Measurements from ENCODE around the gene DRC1.
"Not testable (repeated sequence)": the region's sequence is repeated elsewhere in the genome, so short reads cannot be mapped to it uniquely, and the experiment has no call there.

Gene DRC1

DNA sequence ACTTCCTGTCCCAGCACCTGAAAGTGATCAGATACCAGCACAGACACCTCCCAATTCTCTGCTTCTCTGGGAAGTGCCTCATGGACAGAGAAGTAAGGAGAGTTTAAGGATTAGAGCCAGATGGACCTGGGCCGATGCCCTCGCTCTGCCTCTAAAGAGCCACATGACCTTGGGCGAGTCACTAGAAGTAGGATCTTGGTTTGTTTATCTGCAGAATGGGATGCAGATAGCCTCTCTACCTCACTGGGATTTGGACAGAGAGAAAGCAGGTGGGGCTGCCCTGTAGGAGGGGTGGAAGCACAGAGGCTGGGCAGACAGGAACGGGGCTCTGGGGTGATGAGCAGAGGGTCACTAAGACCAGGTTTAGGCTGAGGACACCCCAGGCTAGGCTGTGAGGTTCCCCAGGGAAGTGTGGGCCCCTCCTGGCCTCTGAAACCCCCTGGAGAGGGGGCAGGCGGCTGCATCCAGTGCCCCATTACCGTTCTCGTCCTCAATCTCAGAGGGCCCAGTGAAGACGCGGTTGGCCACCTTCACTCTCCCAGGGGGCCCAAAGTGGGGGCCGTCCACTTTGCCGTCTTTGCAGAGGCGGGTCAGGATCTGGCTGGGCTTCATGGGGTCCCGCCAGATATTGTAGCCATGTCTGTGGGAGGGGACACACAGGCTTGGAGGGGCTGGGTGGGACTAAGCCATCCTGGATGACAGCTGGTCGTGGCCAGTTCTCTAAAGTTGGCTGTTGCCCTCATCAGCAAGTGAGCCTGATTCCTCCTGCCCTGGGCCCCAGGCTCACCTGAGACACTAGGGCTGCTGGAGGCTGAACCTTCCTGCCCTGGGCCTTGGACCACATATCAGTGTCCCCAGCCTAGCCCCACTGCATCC, 62.9 kb downstream of the DRC1 start:
- DNase-seq, result no peak

DNA sequence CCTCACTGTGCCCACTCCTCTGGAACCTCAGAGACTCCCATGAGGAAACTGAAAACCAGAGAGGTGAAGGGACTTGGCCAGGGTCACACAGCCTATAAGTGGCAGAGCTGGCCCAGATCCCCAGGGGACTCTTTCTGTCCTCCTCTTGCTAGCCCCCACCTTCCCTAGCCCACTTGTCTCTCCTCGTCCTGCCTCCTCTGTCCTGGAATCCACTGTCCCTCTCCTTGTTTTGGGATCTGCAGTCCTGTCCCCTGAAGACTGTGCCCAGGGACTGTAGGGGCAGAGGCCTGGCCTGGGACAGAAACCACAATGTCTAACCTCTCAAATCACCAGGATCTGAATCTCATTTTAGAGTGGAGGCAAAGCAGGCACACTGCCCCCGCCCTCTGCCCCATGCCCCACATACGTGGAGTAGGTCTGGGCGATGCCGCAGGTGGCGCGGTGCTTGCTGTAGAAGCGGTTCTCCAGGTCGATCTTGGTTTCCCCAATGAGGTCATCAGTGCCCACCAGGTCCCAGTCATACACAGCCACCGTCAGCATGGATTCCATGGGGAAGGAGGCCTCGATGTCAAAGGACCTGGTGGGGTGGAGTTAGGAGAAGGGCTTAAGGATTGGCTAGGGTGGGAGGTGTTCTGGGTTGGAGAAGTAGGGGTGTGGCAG, 63.7 kb downstream of the DRC1 start:
- no peak for DNase-seq

DNA sequence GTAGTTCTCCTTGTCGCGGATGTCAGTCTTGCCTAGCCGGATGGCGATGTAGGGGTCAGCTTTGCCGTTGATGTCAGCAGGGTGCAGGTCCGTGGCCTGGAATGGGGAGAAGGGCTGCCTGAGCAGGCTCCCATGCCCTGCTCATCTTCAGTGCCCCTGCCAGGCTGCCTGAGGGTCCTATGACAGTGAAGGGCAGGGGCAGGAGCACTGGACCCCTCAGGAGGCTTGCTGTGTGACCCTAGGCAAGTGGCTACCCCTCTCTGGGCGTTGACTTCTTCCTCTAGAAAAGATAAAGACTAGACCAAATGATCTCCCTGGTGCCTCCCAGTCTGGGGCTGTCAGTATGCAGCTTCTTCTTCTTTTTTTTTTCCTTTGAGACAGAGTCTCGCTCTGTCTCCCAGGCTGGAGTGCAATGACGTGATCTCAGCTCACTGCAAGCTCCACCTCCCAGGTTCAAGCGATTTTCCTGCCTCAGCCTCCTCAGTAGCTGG, 64.3 kb downstream of the DRC1 start:
- no peak for DNase-seq

DNA sequence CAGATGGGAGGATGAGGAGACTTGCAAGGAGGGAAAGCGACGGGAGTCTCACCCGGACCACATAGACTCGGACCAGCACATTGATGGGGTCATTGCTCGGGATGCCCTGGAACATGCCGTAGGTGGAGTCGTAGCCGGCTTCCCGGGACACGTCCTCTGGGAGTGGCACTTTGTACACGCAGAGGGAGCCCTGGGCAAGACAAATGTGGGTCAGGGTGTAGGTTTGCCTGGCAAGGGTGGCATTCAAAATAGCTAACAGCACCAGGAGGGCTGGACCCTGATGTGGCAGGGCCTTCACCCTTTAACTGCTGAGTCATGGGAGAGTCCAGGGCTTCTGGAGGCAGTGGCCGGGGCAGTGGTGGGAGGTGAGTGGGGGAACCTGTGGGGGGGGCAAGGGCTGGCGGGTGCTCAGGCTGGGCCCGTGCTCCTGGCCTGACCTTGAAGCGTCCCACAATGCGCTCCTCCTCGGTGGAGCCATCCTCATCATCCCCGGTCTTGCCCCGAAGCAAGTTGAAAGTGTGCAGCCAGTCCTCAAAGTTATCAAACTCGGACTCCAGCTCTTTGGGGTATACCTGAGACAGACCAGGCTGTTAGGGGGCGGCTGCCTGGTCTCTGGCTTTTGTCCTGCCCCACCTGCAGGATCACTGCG, 65.1 kb downstream of the DRC1 start:
- DNase-seq, result no peak

DNA sequence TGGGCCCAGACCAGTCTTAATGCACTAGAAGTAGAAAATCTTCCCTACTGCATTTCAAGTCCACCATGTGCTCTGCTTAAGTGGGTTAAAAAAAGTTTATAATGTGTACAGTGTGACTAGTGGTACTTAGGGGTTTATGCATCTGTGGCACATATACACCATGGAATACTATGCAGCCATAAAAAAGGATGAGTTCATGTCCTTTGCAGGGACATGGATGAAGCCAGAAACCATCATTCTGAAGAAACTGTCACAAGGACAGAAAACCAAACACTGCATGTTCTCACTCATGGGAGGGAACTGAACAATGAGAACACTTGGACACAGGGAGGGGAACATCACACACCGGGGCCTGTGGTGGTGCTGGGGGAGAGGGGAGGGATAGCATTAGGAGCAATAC, 66.8 kb downstream of the DRC1 start:
- DNase-seq, result not testable (repeated sequence)

DNA sequence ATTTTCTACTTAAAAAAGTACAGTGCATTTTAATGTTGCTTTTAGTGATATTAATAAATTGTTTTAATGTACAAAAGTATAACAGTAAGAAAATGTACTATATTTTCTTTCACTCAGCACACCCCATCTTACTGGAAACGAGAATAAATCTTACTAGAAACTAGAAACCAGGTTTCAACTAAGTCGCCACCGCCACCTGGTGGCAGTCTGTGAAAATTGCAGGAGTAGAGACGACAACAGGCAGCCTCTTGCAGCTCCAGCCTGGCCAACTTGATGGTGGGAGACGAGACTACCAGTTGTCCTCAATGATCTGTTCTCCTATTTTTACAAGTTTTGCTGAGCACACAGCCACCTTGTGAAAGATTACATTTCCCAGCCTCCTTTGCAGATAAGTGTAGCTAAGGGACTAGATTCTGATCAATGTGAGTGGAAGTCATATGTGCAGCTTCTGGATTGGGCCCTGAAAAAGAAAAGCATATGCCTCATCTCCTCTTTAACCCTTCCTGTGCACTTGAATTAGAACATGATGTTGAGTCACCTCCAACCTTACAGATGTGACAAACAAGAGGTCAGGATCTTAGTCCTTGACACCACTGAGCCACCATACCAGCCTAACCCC, 67.5 kb downstream of the DRC1 start:
- DNase-seq, result peak; percentile 85 to 93 (median 89)

DNA sequence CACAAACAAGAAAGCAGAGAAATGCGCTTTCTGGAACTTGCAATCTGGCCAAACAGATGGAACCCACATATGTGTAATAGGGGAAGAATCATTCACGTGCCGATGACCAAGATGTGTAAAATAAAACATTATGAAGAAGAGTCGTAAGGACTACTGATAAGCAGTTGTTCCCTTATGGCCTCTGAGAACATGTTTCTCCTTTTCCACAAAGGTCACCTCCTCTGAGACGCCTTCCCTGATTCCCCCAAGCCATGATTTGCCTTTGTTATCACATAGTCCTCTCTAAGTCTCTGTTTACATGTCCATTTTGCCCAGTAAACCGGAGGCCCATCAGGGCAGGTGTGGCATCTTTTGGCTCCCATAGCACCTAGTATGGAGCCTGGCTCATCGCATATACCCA, 68.2 kb downstream of the DRC1 start:
- no peak for DNase-seq

DNA sequence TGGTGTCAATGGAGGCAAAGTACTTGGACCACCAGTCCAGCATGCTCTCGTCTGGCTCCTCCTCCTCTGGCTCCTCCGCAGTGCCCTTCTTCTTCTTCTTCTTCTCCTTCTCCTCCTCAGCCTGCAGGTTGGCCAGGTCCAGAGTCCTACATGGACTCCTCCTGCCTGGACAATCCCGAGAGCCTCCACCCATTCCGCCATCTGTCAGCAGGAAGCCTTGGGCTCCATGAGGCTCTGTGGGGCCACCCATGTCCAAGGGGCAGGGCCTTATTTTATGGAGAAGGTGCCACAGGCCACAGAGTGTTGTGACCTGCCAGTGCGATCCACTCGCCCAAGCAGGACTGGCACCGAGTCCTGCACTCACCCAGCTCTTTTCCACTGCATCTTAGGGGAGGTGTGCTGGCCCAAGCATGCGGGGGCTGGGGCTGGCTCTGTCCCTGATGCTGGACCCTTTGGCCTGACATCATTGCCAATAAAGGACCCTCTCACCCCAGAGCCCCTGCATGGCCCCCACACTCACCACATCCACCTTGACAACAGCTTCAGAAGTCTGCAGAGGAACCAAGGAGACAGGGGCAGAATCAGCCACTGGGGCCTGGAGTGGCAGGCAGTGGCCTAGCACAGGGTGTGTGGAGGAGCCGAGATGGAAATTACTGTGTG, 69.0 kb downstream of the DRC1 start:
- no peak for DNase-seq

DNA sequence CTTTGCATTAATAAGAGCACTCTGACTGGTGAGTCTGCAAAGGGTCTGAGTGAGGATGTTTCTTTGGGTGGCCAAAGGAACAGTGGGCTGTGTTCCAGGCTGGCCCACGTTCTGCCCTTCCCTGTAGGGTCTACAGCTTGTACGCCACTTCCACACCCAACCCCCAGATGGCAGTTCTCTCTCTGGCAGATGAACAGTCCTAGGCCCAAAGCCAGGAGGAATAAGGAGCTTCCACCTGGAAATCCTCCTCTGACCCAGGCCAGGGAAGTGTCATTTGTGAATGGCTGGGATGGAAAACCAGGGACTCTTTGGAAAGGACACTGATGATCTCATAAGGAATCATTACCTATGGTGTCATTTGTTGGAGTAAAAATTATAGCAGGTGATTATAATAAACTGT, 69.6 kb downstream of the DRC1 start:
- no peak for DNase-seq

DNA sequence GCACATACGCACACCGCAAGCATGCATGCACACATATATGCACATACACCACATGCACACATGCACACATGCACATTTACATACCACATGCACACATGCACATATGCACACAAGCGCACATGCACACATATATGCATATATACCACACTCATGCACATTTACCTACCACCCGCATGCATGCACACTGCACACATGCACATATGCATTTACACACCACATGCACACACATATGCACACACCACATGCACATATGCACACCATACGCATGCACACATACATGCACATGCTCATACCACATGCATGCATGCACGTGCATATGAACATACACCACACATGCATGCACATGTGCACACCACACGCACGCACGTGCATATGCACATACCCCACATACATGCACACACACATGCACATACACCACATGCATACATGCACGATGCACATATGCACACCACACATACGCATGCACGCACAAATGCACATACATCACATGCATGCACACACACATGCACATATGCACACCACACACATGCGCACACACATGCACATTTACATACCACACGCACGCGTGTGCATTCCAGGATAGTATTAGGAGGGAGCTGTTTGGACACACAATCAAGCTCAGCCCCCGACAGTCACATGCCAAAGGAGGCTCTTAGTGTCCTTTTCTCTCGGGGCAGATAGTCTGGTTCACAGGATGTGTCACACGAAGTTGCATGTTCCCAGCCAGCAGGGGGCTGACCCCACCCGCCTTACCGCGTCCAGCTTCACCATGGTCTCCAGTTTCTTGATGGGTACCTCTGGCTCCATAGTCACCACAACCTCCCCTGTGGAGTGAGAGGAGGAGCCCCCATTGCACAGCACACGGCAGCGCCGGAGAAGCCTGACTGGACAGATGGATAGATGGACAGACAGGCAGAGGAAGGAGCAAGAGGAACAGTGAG, 70.3 kb downstream of the DRC1 start:
- DNase-seq, result no peak

DNA sequence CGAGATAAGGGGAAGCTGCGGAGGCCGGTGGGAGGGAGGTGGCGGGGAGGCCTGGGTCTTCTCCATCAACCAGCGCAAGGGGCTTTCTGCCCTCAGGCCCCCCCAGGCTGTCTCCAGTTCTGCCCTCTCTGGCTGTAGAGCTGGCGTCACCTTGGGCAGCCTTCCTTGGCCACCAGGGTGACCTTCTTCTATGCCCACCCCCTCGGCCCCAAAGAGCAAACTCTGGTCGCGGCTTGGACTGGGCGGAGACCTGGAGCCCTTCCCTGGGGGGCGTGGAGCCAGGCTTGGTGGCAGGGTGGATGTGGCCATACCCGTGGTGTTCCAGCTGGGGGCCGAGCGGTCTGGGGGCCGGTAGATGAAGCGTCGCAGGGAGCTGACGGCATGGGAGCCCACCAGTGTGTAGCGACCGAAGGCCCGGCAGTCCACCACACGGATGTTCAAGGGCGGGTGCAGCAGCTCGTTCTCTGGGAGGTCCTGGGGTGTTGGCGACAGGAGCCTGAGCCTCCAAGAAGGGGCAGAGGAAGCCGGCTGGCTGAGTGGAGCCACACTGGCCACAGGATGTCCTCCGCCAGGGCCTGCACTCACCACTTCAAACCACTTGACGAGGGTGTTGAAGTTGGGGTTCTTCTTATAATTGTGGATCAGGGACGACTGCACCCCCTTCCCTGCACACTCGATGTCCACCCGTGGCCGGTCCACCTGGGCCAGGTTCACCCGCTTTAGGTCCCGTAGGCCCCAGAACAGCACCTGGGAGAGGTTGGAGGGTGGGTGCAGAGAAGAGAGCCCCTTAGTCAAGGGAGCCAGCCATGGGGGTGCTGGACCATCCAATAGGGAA, 71.3 kb downstream of the DRC1 start:
- DNase-seq, result no peak

DNA sequence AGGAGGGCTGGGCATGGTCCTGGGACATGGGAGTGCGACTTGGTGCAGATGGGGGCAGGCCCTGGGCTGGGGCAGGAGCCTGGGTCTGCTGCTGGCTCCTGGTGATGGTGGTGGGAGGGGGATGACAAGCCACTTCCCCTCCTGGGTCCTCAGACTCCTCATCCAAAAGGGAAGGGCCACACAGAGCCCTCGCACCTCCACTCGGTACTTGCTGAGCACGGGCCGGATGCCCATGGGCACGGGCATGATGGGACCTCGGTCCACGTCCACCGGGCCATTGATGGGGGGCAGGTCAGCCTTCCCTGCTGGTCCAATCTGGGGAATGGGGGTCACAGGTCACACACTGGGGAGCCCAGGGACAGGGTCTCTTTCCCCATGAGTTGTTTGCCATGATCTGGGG, 72.1 kb downstream of the DRC1 start:
- no peak for DNase-seq

DNA sequence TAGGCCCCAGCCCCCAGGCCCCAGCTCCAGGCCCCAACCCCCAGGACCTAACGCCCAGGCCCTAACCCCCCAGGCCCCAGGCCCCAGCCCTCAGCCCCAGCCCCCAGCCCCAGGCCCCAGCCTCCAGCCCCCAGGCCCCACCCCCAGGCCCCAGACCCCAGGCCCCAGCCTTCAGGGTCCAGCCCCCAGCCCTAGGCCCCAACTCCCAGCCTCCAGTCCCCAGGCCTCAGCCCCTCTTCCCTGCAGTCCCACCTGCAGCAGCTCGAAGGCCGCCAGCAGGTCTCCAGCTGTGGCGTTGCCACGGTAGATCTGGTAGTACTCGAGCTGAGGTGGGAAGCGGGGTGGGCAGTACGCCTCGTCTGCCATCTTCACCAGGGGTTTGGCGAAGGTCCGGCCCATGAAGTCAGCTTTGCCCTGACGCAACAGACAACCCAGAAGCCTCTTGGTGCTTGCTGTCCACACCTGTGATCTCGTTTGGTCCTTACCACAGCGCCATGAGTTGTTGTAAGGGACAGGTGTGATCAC, 72.6 kb downstream of the DRC1 start:
- no peak for DNase-seq

DNA sequence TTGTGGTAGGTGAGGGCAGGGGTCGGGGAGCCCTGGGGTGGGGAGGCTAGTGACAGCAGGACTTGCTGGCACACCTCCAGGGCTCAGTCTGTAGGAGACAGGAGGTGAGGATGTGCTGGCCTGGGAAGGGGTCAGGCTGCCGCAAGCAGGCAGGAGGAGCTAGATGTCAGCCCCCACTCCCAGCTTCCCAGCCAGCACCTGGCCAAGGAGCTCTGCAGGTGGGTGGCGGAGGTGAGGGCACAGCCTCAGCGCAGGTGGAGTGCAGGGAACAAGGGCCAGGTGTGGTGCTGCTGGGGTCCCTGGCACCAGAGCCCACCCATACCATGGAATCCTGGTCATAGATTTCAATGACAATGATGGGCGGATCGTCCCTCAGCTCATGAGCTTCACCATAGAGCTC, 73.3 kb downstream of the DRC1 start:
- DNase-seq, result no peak

DNA sequence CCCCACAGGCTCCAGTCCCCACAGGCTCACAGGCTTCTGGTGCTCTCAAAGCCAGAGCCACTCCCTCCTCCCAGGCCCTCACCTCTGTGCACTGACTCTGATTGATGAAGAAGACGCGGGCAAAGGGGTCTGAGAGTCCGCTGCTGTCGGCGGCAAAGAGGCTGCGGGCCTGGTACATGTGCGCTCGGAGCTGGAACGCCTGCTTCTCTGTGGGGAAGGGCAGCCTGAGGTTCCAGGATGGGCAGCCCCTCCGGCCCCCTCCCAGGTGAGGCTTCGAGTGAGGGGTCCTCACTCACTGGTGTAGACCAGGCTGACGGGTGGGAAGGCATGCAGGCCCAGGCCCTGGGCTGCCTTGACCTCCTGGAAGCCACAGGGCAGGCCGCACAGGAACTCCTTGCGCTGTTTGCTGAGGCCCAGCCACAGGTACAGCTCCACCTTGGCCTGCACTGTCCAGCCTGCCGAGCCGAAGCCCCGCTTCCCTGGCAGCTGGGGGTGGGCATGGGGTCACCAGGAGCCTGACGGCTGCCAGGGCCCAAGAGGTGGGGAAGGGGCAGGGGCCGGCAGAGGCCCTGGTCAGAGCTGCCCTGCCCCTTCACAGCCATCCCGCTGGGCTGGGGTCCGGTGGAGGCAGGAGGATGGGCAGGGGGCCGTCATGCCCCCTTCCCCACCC, 74.2 kb downstream of the DRC1 start:
- DNase-seq, result no peak

DNA sequence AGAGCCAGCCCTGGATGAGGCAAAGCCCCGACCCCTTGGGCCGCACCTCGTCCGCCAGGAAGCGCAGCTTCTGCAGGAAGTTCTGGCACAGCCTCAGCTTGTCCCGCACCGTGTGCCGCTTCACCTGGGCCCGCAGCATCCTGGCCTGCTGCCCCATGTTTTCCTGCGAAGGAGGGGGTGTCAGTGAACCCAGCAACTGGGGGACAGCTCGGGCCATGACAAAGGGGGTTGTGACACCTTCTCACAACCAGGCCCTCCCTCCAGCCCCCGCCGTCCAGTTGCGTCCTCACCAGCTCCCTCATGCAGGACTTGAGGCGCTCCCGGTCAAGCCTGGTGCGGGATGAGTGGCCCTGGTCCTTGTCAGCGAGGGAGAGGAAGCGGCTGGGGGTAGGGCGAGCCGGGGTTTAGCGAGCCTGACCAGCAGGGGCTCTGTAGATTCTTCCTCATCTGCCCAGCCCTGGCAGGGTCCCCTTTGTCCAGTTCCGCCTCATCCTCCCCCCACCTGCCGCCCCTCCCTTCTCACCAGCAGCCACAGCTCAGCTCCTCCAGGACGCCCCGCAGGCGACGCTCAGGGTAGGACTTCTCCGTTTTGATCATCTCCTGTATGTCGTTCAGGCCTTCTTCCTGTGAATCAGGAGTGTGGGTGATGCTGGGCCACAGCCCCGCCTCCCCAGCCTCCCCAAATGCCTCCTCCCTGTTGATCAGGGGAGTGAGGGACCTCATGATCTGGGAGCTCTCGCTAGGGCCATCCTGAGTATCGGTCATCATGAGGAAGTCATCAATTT, 75.6 kb downstream of the DRC1 start:
- DNase-seq, result peak in 2 of 4 experiments; percentile 25 to 46

DNA sequence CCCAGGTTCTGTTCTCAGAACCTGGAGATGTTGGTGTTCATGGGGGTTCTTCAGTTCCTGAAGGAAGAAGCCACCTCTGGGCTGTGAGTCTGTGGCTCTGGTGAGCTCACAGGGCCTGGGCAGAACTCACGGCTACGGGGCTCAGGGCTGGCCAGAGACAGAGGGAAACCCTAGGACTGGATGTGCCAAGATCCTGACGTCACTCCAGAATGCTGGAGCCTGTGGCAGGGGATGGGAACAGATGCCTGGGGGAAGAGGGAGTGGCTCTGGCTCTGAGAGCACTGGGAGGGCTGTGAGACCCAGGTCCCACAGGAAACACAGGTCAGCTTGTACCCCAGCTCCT, 76.2 kb downstream of the DRC1 start, which contains the start of gene OTOF:
OTOF (minus strand) TSS at position 214 of the 343 bp plus-strand sequence.
- no peak for DNase-seq

DNA sequence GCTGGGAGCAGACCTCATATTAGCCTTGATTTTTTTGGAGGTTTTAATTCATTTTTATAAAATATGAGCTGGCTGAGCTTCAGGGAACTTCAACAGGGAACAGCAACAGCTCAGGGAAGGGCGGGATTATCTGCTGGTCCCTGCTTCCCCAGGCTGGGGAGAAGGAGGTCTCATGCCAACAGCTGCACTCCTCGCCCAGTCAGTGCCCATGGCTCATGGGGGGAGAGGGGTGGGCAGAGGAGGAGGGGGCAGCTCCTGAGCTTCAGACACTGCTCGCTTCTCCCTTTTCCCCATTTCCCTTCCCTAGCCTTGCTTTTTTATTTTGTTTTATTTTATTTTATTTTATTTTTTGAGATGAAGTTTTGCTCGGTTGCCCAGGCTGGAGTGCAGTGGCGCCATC, 76.6 kb downstream of the DRC1 start:
- DNase-seq, result no peak

All from suppressor macrophage (primary cell).